BJ (cell line): ENCODE measurements around the gene MICALL1. TPM values are rescaled to one million over a fixed set of nuclear protein-coding genes. Genes with fewer than 3 reads are reported as not detected.

Source experiments
- CTCF ChIA-PET: fragments of 350-600 bp; formaldehyde crosslinking; extraction: SDS; loops from one replicate; lab custom pipeline; 2021; ENCODE audit warnings: antibody characterized with exemption, inconsistent platforms; lab: Yijun Ruan, JAX
- POLR2A ChIA-PET: fragments of 300-600 bp; sonication (Branson Sonifier 250); formaldehyde crosslinking; extraction: SDS; loops from one replicate; lab custom pipeline; 2021; ENCODE audit warnings: antibody characterized with exemption; lab: Charles Lee
- DNase-seq: peaks from one replicate; pipeline ENCODE4 v3.0.0-alpha.2; 2011; ENCODE audit warnings: low read depth
- H3K27me3 ChIP-seq: 2 replicates; pipeline ENCODE4 v1.6.0; 2011; ENCODE audit warnings: low read length; ENCODE audit not compliant: control insufficient read depth, insufficient read depth
- H3K36me3 ChIP-seq: 2 replicates; pipeline ENCODE4 v1.5.1; 2011; ENCODE audit warnings: low read length; ENCODE audit not compliant: control insufficient read depth, insufficient read depth
- H3K4me3 ChIP-seq: 2 replicates; pipeline ENCODE4 v1.5.1; 2011; ENCODE audit warnings: low read depth, mild to moderate bottlenecking, control low read depth, low read length
- CTCF ChIP-seq: IDR thresholded peaks from 2 replicates; pipeline ENCODE4 v1.5.1; 2011; ENCODE audit warnings: low read depth, mild to moderate bottlenecking, control low read depth, inconsistent platforms, low read length, moderate library complexity; ENCODE audit not compliant: insufficient read depth
- polyA plus RNA-seq: library from polyadenylated mRNA; depleted of rRNA; stranded (reverse); fragments of >200 nt; gene quantifications from 2 replicates; pipeline ENCODE4 v1.2.3, GENCODE V29; 2011

Gene MICALL1
- polyA plus RNA-seq, 1 experiment = 26.5 TPM

GRCh38 chr22:37925330-37925729, 19.2 kb downstream of the MICALL1 start:
- CTCF ChIA-PET = interaction anchor here (1.2 to 1.4 kb wide), 2 partner anchors 19 to 33 kb away, joined by 3 to 4 read pairs; partner anchors contain the start of gene MICALL1
- Histone ChIP-seq H3K27me3 (no peaks in the 10 kb centered on the region), H3K4me3 (no peak overlapping the region), H3K36me3 (peaks cover 50% of the 10 kb centered on the region)
- no peak for DNase-seq
- no peak for TF ChIP-seq CTCF
- POLR2A ChIA-PET = no interaction called here

- ChIA-PET CTCF (interaction anchor here (1.2 to 1.4 kb wide), 2 partner anchors 19 to 33 kb away, joined by 3 to 4 read pairs; partner anchors contain the start of gene MICALL1), POLR2A (no interaction called here)
- Histone ChIP-seq H3K27me3 (no peaks in the 10 kb centered on the region), H3K4me3 (no peak overlapping the region), H3K36me3 (peaks cover 51% of the 10 kb centered on the region)
- no peak for TF ChIP-seq CTCF
- DNase-seq = no peak
Measured at GRCh38 chr22:37925767-37926166, 19.7 kb downstream of the MICALL1 start.

- Histone ChIP-seq H3K27me3 (no peaks in the 10 kb centered on the region), H3K36me3 (peaks cover 51% of the 10 kb centered on the region), H3K4me3 (no peak overlapping the region)
- POLR2A ChIA-PET = no interaction called here
- no peak for DNase-seq
- CTCF ChIA-PET = interaction anchor here (1.4 kb wide), 1 partner anchor 20 kb away, joined by 4 read pairs; the partner anchor contains the start of gene MICALL1
- TF ChIP-seq CTCF = no peak
Measured at GRCh38 chr22:37926358-37926757, 20.3 kb downstream of the MICALL1 start.

DNA sequence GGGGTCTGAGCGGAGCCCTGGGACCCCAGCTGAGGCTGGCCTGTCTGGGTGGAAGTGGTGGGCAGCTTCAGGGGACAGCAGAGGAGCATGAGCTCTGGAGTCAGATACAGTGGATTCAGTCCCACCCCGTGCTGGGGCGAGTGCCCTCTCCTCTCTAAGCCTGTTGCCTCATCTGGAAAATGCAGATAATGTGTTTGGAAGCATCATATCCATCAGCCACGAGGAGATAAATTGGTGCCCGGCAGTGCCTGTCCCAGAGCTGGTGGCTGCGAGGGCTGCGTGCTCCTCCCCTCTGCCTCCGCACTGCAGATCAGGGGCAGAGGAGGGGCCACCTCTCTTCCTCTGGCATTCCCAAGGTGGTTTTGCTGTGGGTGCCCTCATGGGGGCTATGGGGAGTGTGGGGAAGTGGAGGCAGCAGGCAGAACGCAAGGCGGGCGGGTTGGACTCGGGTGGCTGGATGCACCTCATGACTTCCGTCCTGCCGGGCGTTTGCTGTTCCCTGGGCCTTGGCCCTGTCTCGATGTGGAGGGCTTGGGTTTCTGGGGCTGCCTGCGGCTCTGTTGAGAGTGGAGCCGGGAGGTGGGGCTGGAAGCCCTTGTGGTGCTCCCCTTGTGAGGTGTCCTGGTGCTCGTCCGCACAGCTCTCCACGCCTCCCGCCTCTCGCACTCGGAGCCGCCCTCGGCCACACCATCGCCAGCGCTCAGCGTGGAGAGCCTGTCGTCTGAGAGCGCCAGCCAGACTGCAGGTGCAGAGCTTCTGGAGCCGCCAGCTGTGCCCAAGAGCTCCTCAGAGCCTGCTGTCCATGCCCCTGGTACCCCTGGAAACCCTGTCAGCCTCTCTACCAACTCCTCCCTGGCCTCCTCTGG, 20.9 kb downstream of the MICALL1 start:
- POLR2A ChIA-PET = no interaction called here

More for the DNA sequence above, 20.9 kb downstream of the MICALL1 start:
- CTCF ChIA-PET = interaction anchor here (1.0 to 2.0 kb wide), 2 partner anchors 21 to 109 kb away, joined by 3 to 4 read pairs; partner anchors contain the start of gene MICALL1
- peaks cover 49% of the 10 kb centered on the region for H3K36me3 ChIP-seq
- DNase-seq = no peak
- TF ChIP-seq CTCF = no peak
- H3K27me3 ChIP-seq = no peaks in the 10 kb centered on the region
- H3K4me3 ChIP-seq = no peak overlapping the region
